Peyer's patch (tissue), 4 donors: ENCODE data around the gene AR.

ENCODE experiments used
- CTCF ChIP-seq, 6 experiments: fragments of 450-650 bp in 4 of 6; fragments of 200-600 bp in 2 of 6; sonication (generic) in 1 of 6; IDR thresholded peaks; one replicate each; pipeline ENCODE4 v1.5.1; 2017 to 2019; ENCODE audit warnings: antibody characterized with exemption in 6 of 6, mild to moderate bottlenecking in 3 of 6, moderate library complexity in 1 of 6
- POLR2A ChIP-seq, 2 donors: fragments of 450-650 bp; IDR thresholded peaks; one replicate each; pipeline ENCODE4 v1.5.1; 2017; ENCODE audit warnings: antibody characterized with exemption in 2 of 2, mild to moderate bottlenecking in 2 of 2, moderate library complexity in 2 of 2

- no peak for TF ChIP-seq CTCF (IDR thresholded peaks at IDR 0.05)
- TF ChIP-seq POLR2A (IDR thresholded peaks at IDR 0.05): no peak
Measured at GRCh38 chrX:67723580-67724351, 179.9 kb downstream of the AR start.
